ENCODE data around the gene RHOC. TPM values are rescaled to one million over a fixed set of nuclear protein-coding genes. Genes with fewer than 3 reads are reported as not detected.

Gene RHOC
- total RNA-seq, 1 experiment from 2014 or later: 405 TPM

DNA sequence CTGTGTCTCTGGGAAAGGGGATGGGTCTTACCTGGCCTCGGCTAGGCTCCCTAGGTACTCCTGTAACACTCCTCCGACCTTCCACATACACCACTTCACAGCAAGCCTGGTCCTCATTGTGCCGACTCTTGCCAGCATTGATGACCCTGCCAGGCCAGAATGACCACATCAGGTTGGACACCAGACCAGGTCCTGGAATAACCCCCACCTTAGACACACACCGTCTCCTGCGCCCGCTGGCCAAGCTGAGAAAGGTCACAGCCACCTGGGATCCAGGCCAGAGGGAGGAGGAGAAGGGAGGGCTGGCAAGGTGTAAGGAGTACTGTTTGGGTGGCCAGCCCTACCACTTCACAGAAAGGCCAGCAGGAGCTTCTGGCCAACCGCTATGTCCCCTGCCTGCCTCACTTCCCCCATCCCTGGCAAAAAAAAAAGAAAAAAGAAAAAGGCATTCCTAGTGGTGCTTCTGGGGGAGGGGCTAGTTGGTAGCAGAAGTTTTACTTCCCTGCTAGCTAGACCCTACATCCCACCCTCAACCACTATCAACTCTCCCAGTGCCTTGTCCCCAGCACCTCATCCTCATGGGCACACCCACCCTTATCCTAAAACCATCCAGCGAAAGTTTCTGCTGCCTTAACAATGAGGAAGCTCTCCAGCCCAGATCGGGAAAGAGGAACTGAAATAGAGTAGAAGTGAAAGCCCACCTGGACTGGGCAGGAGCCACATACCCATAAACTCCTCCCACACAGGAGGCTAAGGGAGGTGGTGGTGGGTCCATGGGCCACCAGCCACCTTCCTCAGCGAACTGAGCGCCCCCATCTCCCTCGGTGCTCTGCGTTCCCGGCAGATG lies 6.8 kb upstream of the RHOC start:
- POLR2A ChIA-PET (ENCODE audit: unreplicated experiment): no interaction called here
- H3K9ac ChIP-seq (ENCODE audit: low read length): no peak overlapping the region
- H3K4me3 ChIP-seq (ENCODE audit: low read length): peak overlapping the region; percentile 70
- H3K79me2 ChIP-seq (ENCODE audit: low read length): no peaks in the 10 kb centered on the region
- H3K36me3 ChIP-seq (ENCODE audit: low read depth, low read length): no peaks in the 10 kb centered on the region
- DNase-seq: no peak
- TF ChIP-seq EZH2 (IDR thresholded peaks at IDR 0.05; ENCODE audit: low read length, unreplicated experiment) (no peak), EZH2phosphoT487 (IDR thresholded peaks at IDR 0.05; ENCODE audit: borderline replicate concordance, low read length) (no peak)
- TF ChIP-seq, protein P1, sequence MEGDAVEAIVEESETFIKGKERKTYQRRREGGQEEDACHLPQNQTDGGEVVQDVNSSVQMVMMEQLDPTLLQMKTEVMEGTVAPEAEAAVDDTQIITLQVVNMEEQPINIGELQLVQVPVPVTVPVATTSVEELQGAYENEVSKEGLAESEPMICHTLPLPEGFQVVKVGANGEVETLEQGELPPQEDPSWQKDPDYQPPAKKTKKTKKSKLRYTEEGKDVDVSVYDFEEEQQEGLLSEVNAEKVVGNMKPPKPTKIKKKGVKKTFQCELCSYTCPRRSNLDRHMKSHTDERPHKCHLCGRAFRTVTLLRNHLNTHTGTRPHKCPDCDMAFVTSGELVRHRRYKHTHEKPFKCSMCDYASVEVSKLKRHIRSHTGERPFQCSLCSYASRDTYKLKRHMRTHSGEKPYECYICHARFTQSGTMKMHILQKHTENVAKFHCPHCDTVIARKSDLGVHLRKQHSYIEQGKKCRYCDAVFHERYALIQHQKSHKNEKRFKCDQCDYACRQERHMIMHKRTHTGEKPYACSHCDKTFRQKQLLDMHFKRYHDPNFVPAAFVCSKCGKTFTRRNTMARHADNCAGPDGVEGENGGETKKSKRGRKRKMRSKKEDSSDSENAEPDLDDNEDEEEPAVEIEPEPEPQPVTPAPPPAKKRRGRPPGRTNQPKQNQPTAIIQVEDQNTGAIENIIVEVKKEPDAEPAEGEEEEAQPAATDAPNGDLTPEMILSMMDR (conservative IDR thresholded peaks at IDR 0.05; ENCODE audit: low read depth, low read length): no peak
- no peak overlapping the region for H3K27ac ChIP-seq (ENCODE audit: low read length)
- no peaks in the 10 kb centered on the region for H3K27me3 ChIP-seq (ENCODE audit: low read length)
- intact Hi-C loops (cut with micrococcal nuclease): loop anchor here (2.0 kb wide), 1 partner anchor 359 kb away; the partner anchor contains the start of gene LRIG2
- BruUV-seq (replicated peaks): no TSS peak
- peak overlapping the region; percentile 88 for H2AFZ ChIP-seq (ENCODE audit: low read length)
- no peaks in the 10 kb centered on the region for H3F3A ChIP-seq (ENCODE audit: low read length, unreplicated experiment)
- CTCF ChIA-PET: no interaction called here
- no peaks in the 10 kb centered on the region for H3K9me2 ChIP-seq (replicated peaks; ENCODE audit: low read length)
- no peaks in the 10 kb centered on the region for H3K9me3 ChIP-seq (ENCODE audit: low read length)
- 0 out of 2 replicates have a peak, but pooled peaks cover 10% of the 10 kb centered on the region for H3K4me1 ChIP-seq (ENCODE audit: insufficient read depth, low read length)
- peak overlapping the region; percentile 92 for H3K4me2 ChIP-seq (ENCODE audit: low read length)
- no peaks in the 10 kb centered on the region for H4K20me1 ChIP-seq (ENCODE audit: low read length)
- ATAC-seq: no peak

DNA sequence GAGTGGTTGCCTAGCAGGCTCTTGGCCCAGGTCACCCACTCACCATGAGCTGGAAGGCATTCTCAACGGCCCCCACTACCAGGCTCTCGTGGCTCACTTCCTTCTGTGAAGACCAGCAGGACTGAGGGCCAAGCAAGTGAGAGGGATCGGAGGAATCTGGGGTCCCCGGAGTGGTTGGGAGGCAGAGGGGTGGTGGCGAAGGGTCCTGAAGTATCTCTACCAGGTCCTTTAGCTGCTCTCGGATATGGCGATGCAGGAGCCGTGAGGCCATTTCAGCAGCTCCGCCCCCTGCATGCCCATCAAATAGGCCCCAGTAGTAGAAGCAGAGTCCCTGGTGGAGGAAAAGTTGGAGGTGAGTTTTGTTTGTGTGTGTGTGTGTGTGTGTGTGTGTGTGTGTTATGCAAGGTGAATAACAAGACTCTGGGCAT lies 5.8 kb upstream of the RHOC start:
- no peak for TF ChIP-seq EZH2 (IDR thresholded peaks at IDR 0.05; ENCODE audit: low read length, unreplicated experiment)
- no peaks in the 10 kb centered on the region for H3F3A ChIP-seq (ENCODE audit: low read length, unreplicated experiment)
- no peak overlapping the region for H3K27ac ChIP-seq (ENCODE audit: low read length)
- H3K9me2 ChIP-seq (replicated peaks; ENCODE audit: low read length): no peaks in the 10 kb centered on the region
- H2AFZ ChIP-seq (ENCODE audit: low read length): no peak overlapping the region
- no TSS peak for BruUV-seq (replicated peaks)
- H3K4me3 ChIP-seq (ENCODE audit: low read length): no peak overlapping the region
- ATAC-seq (no peak), DNase-seq (no peak)
- H3K4me2 ChIP-seq (ENCODE audit: low read length): no peak overlapping the region
- H3K27me3 ChIP-seq (ENCODE audit: low read length): no peaks in the 10 kb centered on the region
- H3K4me1 ChIP-seq (ENCODE audit: insufficient read depth, low read length): peaks cover 17% of the 10 kb centered on the region
- CTCF ChIA-PET: no interaction called here
- intact Hi-C loops (cut with micrococcal nuclease): no loop called here
- H4K20me1 ChIP-seq (ENCODE audit: low read length): no peaks in the 10 kb centered on the region
- no peaks in the 10 kb centered on the region for H3K9me3 ChIP-seq (ENCODE audit: low read length)
- POLR2A ChIA-PET (ENCODE audit: unreplicated experiment): no interaction called here
- no peaks in the 10 kb centered on the region for H3K79me2 ChIP-seq (ENCODE audit: low read length)
- no peaks in the 10 kb centered on the region for H3K36me3 ChIP-seq (ENCODE audit: low read depth, low read length)
- H3K9ac ChIP-seq (ENCODE audit: low read length): no peak overlapping the region

DNA sequence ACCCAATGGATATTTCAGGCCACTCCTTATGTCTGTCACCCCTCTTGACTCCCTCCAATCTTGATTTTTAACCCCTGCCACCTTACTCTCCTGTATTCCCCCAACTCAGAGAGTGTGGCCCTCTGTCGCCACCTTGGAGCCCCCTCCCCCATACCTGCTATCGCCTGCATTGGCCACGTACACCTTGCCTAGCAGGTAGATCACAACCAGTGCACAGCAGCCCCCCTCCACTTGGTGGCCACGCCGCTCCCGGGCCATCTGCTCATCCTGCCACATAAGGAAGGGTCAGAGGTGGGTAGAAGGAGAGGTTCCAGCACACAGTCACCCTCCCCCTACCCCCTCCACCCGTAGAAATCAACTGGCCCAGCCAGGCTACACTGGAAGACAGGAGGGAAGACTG lies 5.3 kb upstream of the RHOC start:
- H4K20me1 ChIP-seq (ENCODE audit: low read length): no peaks in the 10 kb centered on the region
- no TSS peak for BruUV-seq (replicated peaks)
- CTCF ChIA-PET: no interaction called here
- POLR2A ChIA-PET (ENCODE audit: unreplicated experiment): no interaction called here
- TF ChIP-seq EZH2phosphoT487 (IDR thresholded peaks at IDR 0.05; ENCODE audit: borderline replicate concordance, low read length) (no peak), EZH2 (IDR thresholded peaks at IDR 0.05; ENCODE audit: low read length, unreplicated experiment) (no peak)
- TF ChIP-seq, protein P1 (conservative IDR thresholded peaks at IDR 0.05; ENCODE audit: low read depth, low read length): no peak
- H3K27ac ChIP-seq (ENCODE audit: low read length): no peak overlapping the region
- H3K9ac ChIP-seq (ENCODE audit: low read length): no peak overlapping the region
- H3K79me2 ChIP-seq (ENCODE audit: low read length): no peaks in the 10 kb centered on the region
- no peaks in the 10 kb centered on the region for H3F3A ChIP-seq (ENCODE audit: low read length, unreplicated experiment)
- peaks cover 21% of the 10 kb centered on the region for H3K4me1 ChIP-seq (ENCODE audit: insufficient read depth, low read length)
- H3K4me3 ChIP-seq (ENCODE audit: low read length): no peak overlapping the region
- no peaks in the 10 kb centered on the region for H3K9me3 ChIP-seq (ENCODE audit: low read length)
- no peak overlapping the region for H2AFZ ChIP-seq (ENCODE audit: low read length)
- intact Hi-C loops (cut with micrococcal nuclease): no loop called here
- no peak for ATAC-seq
- H3K9me2 ChIP-seq (replicated peaks; ENCODE audit: low read length): no peaks in the 10 kb centered on the region
- H3K27me3 ChIP-seq (ENCODE audit: low read length): no peaks in the 10 kb centered on the region
- H3K36me3 ChIP-seq (ENCODE audit: low read depth, low read length): no peaks in the 10 kb centered on the region
- no peak for DNase-seq
- H3K4me2 ChIP-seq (ENCODE audit: low read length): no peak overlapping the region
